ENCODE data around the gene LMTK3. TPM values are rescaled to one million over a fixed set of nuclear protein-coding genes. Genes with fewer than 3 reads are reported as not detected.
A peak's percentile ranks its signal among the peaks of the same experiment; 100 is the strongest.

Gene LMTK3
- total and polyA plus RNA-seq, 9 of the 15 experiments (the other 6 are each of a cell fraction or from before 2014, with no cell fraction given): 0.35 to 12.3 (median 2.0) TPM; not detected in 2

DNA sequence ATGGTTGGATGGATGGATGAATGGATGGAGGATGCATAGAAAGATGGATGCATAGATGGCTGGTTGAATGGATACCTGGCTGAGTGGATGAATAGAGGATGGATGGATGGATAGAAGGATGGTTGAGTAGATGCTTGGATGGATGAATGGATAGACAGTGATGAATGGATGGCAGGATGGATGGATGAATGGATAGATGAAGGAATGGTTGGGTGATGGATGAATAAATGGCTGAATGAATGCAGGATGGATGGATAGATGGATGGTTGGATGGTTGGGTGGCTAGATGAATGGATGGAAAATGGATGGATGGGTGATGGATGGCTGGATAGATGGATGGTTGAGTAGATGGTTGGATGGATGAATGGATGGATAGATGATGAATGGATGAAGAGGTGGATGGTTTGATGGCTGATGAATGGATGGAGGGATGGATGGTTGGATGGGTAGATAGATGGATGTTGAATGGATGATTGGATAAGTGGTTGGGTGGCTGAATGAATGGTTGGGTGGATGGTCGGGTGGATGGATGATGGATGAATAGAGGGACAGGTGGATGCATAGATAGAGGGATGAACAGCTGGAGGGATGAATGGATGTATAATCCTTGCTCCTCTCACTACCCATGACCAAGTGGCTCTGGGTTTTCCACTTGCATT lies 36.7 kb upstream of the LMTK3 start (continued):
- TF ChIP-seq, protein P1, sequence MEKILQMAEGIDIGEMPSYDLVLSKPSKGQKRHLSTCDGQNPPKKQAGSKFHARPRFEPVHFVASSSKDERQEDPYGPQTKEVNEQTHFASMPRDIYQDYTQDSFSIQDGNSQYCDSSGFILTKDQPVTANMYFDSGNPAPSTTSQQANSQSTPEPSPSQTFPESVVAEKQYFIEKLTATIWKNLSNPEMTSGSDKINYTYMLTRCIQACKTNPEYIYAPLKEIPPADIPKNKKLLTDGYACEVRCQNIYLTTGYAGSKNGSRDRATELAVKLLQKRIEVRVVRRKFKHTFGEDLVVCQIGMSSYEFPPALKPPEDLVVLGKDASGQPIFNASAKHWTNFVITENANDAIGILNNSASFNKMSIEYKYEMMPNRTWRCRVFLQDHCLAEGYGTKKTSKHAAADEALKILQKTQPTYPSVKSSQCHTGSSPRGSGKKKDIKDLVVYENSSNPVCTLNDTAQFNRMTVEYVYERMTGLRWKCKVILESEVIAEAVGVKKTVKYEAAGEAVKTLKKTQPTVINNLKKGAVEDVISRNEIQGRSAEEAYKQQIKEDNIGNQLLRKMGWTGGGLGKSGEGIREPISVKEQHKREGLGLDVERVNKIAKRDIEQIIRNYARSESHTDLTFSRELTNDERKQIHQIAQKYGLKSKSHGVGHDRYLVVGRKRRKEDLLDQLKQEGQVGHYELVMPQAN (IDR thresholded peaks at IDR 0.05; ENCODE audit: borderline replicate concordance): 0 out of 2 replicates have a peak, but pooled peaks have one; percentile 32
- peak in 1 of 2 experiments; percentile 17; a peak in 1 of 4 replicates for TF ChIP-seq MCM7 (IDR thresholded peaks at IDR 0.05)
- no peak for TF ChIP-seq PRMT5 (CRISPR knock-in tag; IDR thresholded peaks at IDR 0.05)
- TF ChIP-seq TBL1XR1 (IDR thresholded peaks at IDR 0.05; ENCODE audit: low read length in 2 of 2): no peak
- peak; percentile 23; the same call in 1 of the 2 replicates for TF ChIP-seq CTBP1 (IDR thresholded peaks at IDR 0.05; ENCODE audit: borderline replicate concordance)
- no peak for TF ChIP-seq ZNF431 (CRISPR knock-in tag; IDR thresholded peaks at IDR 0.05)
- TF ChIP-seq SNRNP70 (optimal IDR thresholded peaks at IDR 0.05; ENCODE audit: low read depth, low read length): no peak
- TF ChIP-seq MCM3 (IDR thresholded peaks at IDR 0.05): peak; percentile 85
- TF ChIP-seq HDGF (IDR thresholded peaks at IDR 0.05): no peak
- no peak for TF ChIP-seq POLR3G (IDR thresholded peaks at IDR 0.05; ENCODE audit: extremely low read depth, insufficient read length, insufficient replicate concordance)
- TF ChIP-seq CSDE1 (IDR thresholded peaks at IDR 0.05): peak in 1 of 2 experiments; percentile 45; a peak in 1 of 4 replicates
- TF ChIP-seq KDM1A (IDR thresholded peaks at IDR 0.05): peak; percentile 26 to 60; a peak in 3 of 4 replicates
- TF ChIP-seq ZNF408 (CRISPR knock-in tag; IDR thresholded peaks at IDR 0.05; ENCODE audit: low read depth): no peak
- TF ChIP-seq, protein P2, sequence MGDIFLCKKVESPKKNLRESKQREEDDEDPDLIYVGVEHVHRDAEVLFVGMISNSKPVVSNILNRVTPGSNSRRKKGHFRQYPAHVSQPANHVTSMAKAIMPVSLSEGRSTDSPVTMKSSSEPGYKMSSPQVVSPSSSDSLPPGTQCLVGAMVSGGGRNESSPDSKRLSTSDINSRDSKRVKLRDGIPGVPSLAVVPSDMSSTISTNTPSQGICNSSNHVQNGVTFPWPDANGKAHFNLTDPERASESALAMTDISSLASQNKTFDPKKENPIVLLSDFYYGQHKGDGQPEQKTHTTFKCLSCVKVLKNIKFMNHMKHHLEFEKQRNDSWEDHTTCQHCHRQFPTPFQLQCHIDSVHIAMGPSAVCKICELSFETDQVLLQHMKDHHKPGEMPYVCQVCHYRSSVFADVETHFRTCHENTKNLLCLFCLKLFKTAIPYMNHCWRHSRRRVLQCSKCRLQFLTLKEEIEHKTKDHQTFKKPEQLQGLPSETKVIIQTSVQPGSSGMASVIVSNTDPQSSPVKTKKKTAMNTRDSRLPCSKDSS (IDR thresholded peaks at IDR 0.05; ENCODE audit: low read depth, partially characterized antibody): peak; percentile 17
- peak in 1 of 2 experiments; percentile 44; a peak in 2 of 4 replicates for TF ChIP-seq HDAC1 (IDR thresholded peaks at IDR 0.05)
- no peak for TF ChIP-seq ZZZ3 (IDR thresholded peaks at IDR 0.05)
- TF ChIP-seq, protein P3, sequence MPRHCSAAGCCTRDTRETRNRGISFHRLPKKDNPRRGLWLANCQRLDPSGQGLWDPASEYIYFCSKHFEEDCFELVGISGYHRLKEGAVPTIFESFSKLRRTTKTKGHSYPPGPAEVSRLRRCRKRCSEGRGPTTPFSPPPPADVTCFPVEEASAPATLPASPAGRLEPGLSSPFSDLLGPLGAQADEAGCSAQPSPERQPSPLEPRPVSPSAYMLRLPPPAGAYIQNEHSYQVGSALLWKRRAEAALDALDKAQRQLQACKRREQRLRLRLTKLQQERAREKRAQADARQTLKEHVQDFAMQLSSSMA (CRISPR knock-in tag; IDR thresholded peaks at IDR 0.05): no peak
- TF ChIP-seq ZNF57 (CRISPR knock-in tag; IDR thresholded peaks at IDR 0.05): no peak
- TF ChIP-seq KAT8 (IDR thresholded peaks at IDR 0.05; ENCODE audit: low read depth): no peak
